BJ (cell line): ENCODE measurements around the gene ATP2C1. TPM values are rescaled to one million over a fixed set of nuclear protein-coding genes. Genes with fewer than 3 reads are reported as not detected.

ENCODE experiments used
- CTCF ChIA-PET: fragments of 350-600 bp; formaldehyde crosslinking; extraction: SDS; loops from one replicate; lab custom pipeline; 2021; ENCODE audit warnings: antibody characterized with exemption, inconsistent platforms; lab: Yijun Ruan, JAX
- POLR2A ChIA-PET: fragments of 300-600 bp; sonication (Branson Sonifier 250); formaldehyde crosslinking; extraction: SDS; loops from one replicate; lab custom pipeline; 2021; ENCODE audit warnings: antibody characterized with exemption; lab: Charles Lee
- DNase-seq: peaks from one replicate; pipeline ENCODE4 v3.0.0-alpha.2; 2011; ENCODE audit warnings: low read depth
- H3K27me3 ChIP-seq: 2 replicates; pipeline ENCODE4 v1.6.0; 2011; ENCODE audit warnings: low read length; ENCODE audit not compliant: control insufficient read depth, insufficient read depth
- H3K36me3 ChIP-seq: 2 replicates; pipeline ENCODE4 v1.5.1; 2011; ENCODE audit warnings: low read length; ENCODE audit not compliant: control insufficient read depth, insufficient read depth
- H3K4me3 ChIP-seq: 2 replicates; pipeline ENCODE4 v1.5.1; 2011; ENCODE audit warnings: low read depth, mild to moderate bottlenecking, control low read depth, low read length
- CTCF ChIP-seq: IDR thresholded peaks from 2 replicates; pipeline ENCODE4 v1.5.1; 2011; ENCODE audit warnings: low read depth, mild to moderate bottlenecking, control low read depth, inconsistent platforms, low read length, moderate library complexity; ENCODE audit not compliant: insufficient read depth
- polyA plus RNA-seq: library from polyadenylated mRNA; depleted of rRNA; stranded (reverse); fragments of >200 nt; gene quantifications from 2 replicates; pipeline ENCODE4 v1.2.3, GENCODE V29; 2011

Gene ATP2C1
- polyA plus RNA-seq, 1 experiment, result 42.9 TPM

- CTCF ChIA-PET, result no interaction called here
- POLR2A ChIA-PET, result no interaction called here
- Histone ChIP-seq H3K36me3 (no peaks in the 10 kb centered on the region), H3K27me3 (no peaks in the 10 kb centered on the region), H3K4me3 (no peak overlapping the region)
- no peak for TF ChIP-seq CTCF
- DNase-seq, result no peak
Observed at GRCh38 chr3:130865489-130865888, 28.4 kb upstream of the ATP2C1 start.

- ChIA-PET CTCF (interaction anchor here (1.1 kb wide), 1 partner anchor 26 kb away, joined by 3 read pairs; no protein-coding TSS in a partner anchor), POLR2A (no interaction called here)
- H3K27me3 ChIP-seq, result no peaks in the 10 kb centered on the region
- H3K4me3 ChIP-seq, result no peak overlapping the region
- H3K36me3 ChIP-seq, result no peaks in the 10 kb centered on the region
- DNase-seq, result no peak
- TF ChIP-seq CTCF, result no peak
Observed at GRCh38 chr3:130866327-130866726, 27.6 kb upstream of the ATP2C1 start.

DNA sequence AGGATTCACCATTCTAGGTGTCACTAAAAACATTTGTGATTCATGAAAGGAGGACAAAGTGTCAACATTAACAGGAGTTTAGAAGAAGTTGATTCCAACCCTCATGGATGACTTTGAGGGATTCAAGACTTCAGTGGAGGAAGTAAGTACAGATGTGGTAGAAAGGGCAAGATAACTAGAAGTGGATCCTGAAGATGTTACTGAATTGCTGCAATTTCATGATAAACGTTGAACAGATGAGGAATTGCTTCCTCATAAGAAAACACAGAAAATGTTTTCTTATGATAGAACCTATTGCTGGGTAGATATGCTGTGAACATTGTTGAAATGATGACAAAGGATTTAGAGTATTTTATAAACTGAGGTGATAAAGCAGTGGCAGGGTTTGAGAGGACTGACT, 23.5 kb upstream of the ATP2C1 start:
- no peak overlapping the region for H3K4me3 ChIP-seq
- POLR2A ChIA-PET, result no interaction called here
- TF ChIP-seq CTCF, result no peak
- CTCF ChIA-PET, result interaction anchor here (0.6 kb wide), 1 partner anchor 9 kb away, joined by 3 read pairs; no protein-coding TSS in a partner anchor
- no peaks in the 10 kb centered on the region for H3K36me3 ChIP-seq
- DNase-seq, result no peak
- H3K27me3 ChIP-seq, result no peaks in the 10 kb centered on the region

DNA sequence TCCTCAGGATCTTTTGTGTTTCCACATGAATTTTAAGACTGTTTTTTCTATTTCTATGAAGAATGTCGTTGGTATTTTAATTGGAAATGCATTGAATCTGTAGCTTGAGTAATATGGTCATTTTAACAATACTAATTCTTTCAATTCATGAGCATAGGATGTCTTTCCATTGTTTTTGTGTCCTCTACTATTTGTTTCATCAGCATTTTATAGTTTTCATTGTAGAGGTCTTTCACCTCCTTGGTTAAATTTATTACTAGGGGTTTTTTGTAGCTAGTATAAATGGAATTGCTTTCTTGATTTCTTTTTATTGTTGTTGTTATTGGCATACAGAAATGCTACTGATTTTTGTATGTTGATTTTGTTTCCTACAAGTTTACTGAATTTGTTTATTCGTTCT, 17.3 kb upstream of the ATP2C1 start:
- TF ChIP-seq CTCF, result no peak
- ChIA-PET CTCF (no interaction called here), POLR2A (no interaction called here)

DNA sequence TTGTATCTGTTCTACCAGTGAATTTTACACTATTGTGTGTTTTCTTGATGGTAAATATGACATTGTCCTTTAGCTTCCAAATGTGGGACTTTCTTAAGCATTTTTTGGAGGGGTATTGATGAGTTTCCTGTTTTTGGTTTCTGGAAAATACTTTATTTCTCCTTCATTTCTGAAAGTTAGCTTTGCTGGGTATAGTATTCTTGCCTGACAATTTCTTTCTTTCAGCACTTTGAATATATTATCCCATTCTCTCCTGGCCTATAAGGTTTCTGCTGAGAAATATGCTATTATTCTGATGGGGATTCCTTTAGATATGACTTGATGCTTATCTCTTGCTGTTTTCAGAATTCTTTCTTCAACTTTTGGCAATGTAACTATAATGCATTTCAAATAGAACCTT, 15.4 kb upstream of the ATP2C1 start:
- no peak for DNase-seq
- POLR2A ChIA-PET, result no interaction called here
- no peaks in the 10 kb centered on the region for H3K27me3 ChIP-seq
- CTCF ChIA-PET, result interaction anchor here (1.0 kb wide), 1 partner anchor 15 kb away, joined by 6 read pairs; the partner anchor contains the start of gene ATP2C1
- H3K4me3 ChIP-seq, result no peak overlapping the region
- TF ChIP-seq CTCF, result no peak
- H3K36me3 ChIP-seq, result no peaks in the 10 kb centered on the region

More for the DNA sequence above, 17.3 kb upstream of the ATP2C1 start:
- no peak overlapping the region for H3K4me3 ChIP-seq
- DNase-seq, result no peak
- no peaks in the 10 kb centered on the region for H3K36me3 ChIP-seq
- H3K27me3 ChIP-seq, result no peaks in the 10 kb centered on the region
